Sigmoid colon (tissue), 4 donors: ENCODE measurements around the gene ARSI.

ENCODE experiments used
- EP300 ChIP-seq, 4 donors: sonication (generic); formaldehyde crosslinking; IDR thresholded peaks; one replicate each; pipeline ENCODE4 v1.6.1; 2017; ENCODE audit warnings: antibody characterized with exemption in 4 of 4
- POLR2A ChIP-seq, 2 donors: fragments of 450-650 bp; IDR thresholded peaks; one replicate each; pipeline ENCODE4 v1.6.1; 2016; ENCODE audit warnings: antibody characterized with exemption in 2 of 2, mild to moderate bottlenecking in 2 of 2, moderate library complexity in 2 of 2
- POLR2AphosphoS5 ChIP-seq, 4 donors: sonication (generic); formaldehyde crosslinking; IDR thresholded peaks; one replicate each; pipeline ENCODE4 v1.6.1; 2017; ENCODE audit warnings: antibody characterized with exemption in 4 of 4
- TF ChIP-seq, protein P1 (sequence below), 4 experiments: fragments of 450-650 bp in 3 of 4; fragments of 200-600 bp in 1 of 4; IDR thresholded peaks; one replicate each; pipeline ENCODE4 v1.5.1; 2016 to 2019; ENCODE audit warnings: antibody characterized with exemption in 4 of 4, mild to moderate bottlenecking in 3 of 4, moderate library complexity in 2 of 4

GRCh38 chr5:150305095-150305494 lies 2.4 kb upstream of the ARSI start:
- TF ChIP-seq POLR2AphosphoS5 (IDR thresholded peaks at IDR 0.05) = no peak
- TF ChIP-seq, protein P1, sequence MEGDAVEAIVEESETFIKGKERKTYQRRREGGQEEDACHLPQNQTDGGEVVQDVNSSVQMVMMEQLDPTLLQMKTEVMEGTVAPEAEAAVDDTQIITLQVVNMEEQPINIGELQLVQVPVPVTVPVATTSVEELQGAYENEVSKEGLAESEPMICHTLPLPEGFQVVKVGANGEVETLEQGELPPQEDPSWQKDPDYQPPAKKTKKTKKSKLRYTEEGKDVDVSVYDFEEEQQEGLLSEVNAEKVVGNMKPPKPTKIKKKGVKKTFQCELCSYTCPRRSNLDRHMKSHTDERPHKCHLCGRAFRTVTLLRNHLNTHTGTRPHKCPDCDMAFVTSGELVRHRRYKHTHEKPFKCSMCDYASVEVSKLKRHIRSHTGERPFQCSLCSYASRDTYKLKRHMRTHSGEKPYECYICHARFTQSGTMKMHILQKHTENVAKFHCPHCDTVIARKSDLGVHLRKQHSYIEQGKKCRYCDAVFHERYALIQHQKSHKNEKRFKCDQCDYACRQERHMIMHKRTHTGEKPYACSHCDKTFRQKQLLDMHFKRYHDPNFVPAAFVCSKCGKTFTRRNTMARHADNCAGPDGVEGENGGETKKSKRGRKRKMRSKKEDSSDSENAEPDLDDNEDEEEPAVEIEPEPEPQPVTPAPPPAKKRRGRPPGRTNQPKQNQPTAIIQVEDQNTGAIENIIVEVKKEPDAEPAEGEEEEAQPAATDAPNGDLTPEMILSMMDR (IDR thresholded peaks at IDR 0.05) = no peak
- TF ChIP-seq EP300 (IDR thresholded peaks at IDR 0.05) = no peak
- no peak for TF ChIP-seq POLR2A (IDR thresholded peaks at IDR 0.05)
